H1 (cell line): ENCODE measurements around the gene MCCD1. TPM values are rescaled to one million over a fixed set of nuclear protein-coding genes. Genes with fewer than 3 reads are reported as not detected.
"Not testable (repeated sequence)": the region's sequence is repeated elsewhere in the genome, so short reads cannot be mapped to it uniquely, and the experiment has no call there.

Experiments used
- CTCF ChIA-PET: fragments of 300-600 bp; sonication (Branson Sonifier 250); formaldehyde crosslinking; loops from one replicate; lab custom pipeline; 2021; ENCODE audit not compliant: partially characterized antibody; lab: Charles Lee
- POLR2A ChIA-PET: fragments of 300-600 bp; sonication (Branson Sonifier 250); formaldehyde crosslinking; loops from one replicate; lab custom pipeline; 2021; ENCODE audit warnings: inconsistent platforms; ENCODE audit not compliant: partially characterized antibody; lab: Charles Lee
- DNase-seq, 2 experiments: peaks; one replicate each; pipeline versions ENCODE4 v3.0.0 to v3.0.0-alpha.2; 2010 to 2022; ENCODE audit warnings: low spot score in 2 of 2, low read depth in 1 of 2, mixed read lengths in 1 of 2
- FAIRE-seq: peaks from 2 replicates; lab custom pipeline; 2011; peaks lifted over from hg19 to GRCh38; lab: Jason Lieb, UNC
- H2AFZ ChIP-seq: 2 replicates; pipeline ENCODE4 v1.8.1; 2012; ENCODE audit warnings: low read length, inconsistent platforms
- H2AK5ac ChIP-seq: 2 replicates; pipeline ENCODE4 v1.6.1; 2013; ENCODE audit warnings: low read depth, low read length
- H2BK120ac ChIP-seq: replicated peaks from 2 replicates; pipeline ENCODE3; 2013; ENCODE audit warnings: low read depth, low read length, inconsistent platforms
- H2BK12ac ChIP-seq: 2 replicates; pipeline ENCODE4 v1.6.1; 2013; ENCODE audit warnings: low read depth, low read length
- H2BK15ac ChIP-seq: 2 replicates; pipeline ENCODE4 v1.6.1; 2013; ENCODE audit warnings: low read length
- H2BK20ac ChIP-seq: 2 replicates; pipeline ENCODE4 v1.6.1; 2013; ENCODE audit warnings: low read length
- H2BK5ac ChIP-seq: 2 replicates; pipeline ENCODE4 v1.6.1; 2013; ENCODE audit warnings: low read depth, low read length
- H3K14ac ChIP-seq: 2 replicates; pipeline ENCODE4 v1.6.1; 2013; ENCODE audit warnings: inconsistent platforms; ENCODE audit not compliant: insufficient read length
- H3K18ac ChIP-seq: 2 replicates; pipeline ENCODE4 v1.6.1; 2013; ENCODE audit warnings: low read length; ENCODE audit errors: extremely low read depth
- H3K23ac ChIP-seq: 2 replicates; pipeline ENCODE4 v1.6.1; 2013; ENCODE audit warnings: inconsistent platforms; ENCODE audit not compliant: insufficient read length
- H3K23me2 ChIP-seq: 2 replicates; pipeline ENCODE4 v1.6.1; 2013; ENCODE audit warnings: low read depth, low read length
- H3K27ac ChIP-seq: 2 replicates; pipeline ENCODE4 v1.6.1; 2011; ENCODE audit warnings: low read depth, low read length, inconsistent platforms
- H3K27me3 ChIP-seq, 4 experiments: replicated peaks in 1 of 4; 1 replicate in 1 of 4; 2 replicates in 3 of 4; pipeline versions ENCODE4 v1.6.1 to v1.8.1; 2011 to 2013; ENCODE audit warnings: low read length in 3 of 4, mild to moderate bottlenecking in 3 of 4, inconsistent platforms in 2 of 4, mixed read lengths in 2 of 4, moderate library complexity in 1 of 4; ENCODE audit not compliant: control insufficient read depth in 3 of 4, insufficient read depth in 3 of 4; ENCODE audit errors: extremely low read depth in 1 of 4
- H3K36me3 ChIP-seq, 4 experiments: 2 replicates each; pipeline versions ENCODE4 v1.6.1 to v1.8.1; 2011 to 2013; ENCODE audit warnings: mild to moderate bottlenecking in 4 of 4, low read length in 3 of 4, moderate library complexity in 2 of 4, control low read depth in 1 of 4, inconsistent platforms in 1 of 4; ENCODE audit not compliant: insufficient read depth in 4 of 4, control insufficient read depth in 2 of 4
- H3K4ac ChIP-seq: replicated peaks from 2 replicates; pipeline ENCODE3; 2013; ENCODE audit warnings: low read length, low read depth, mixed read lengths, inconsistent platforms; ENCODE audit not compliant: insufficient read length
- H3K4me1 ChIP-seq, 4 experiments: replicated peaks in 1 of 4; 1 replicate in 1 of 4; 2 replicates in 3 of 4; pipeline versions ENCODE4 v1.6.1 to v1.8.1; 2011 to 2013; ENCODE audit warnings: low read length in 3 of 4, inconsistent platforms in 2 of 4, mixed read lengths in 1 of 4; ENCODE audit not compliant: insufficient read depth in 4 of 4, control insufficient read depth in 3 of 4
- H3K4me2 ChIP-seq, 2 experiments: 2 replicates each; pipeline versions ENCODE4 v1.6.1 to v1.8.1; 2011 to 2013; ENCODE audit warnings: low read depth in 2 of 2, low read length in 2 of 2, control low read depth in 1 of 2, inconsistent platforms in 1 of 2, mild to moderate bottlenecking in 1 of 2; ENCODE audit not compliant: insufficient read depth in 1 of 2
- H3K4me3 ChIP-seq, 4 experiments: fragments of 200-600, 300-600 bp in 1 of 4; sonication (generic), shearing (Covaris generic), sonication (Bioruptor Twin) in 1 of 4; 2 replicates each; pipeline versions ENCODE4 v1.5.1 to v1.8.1; 2011 to 2016; ENCODE audit warnings: low read length in 4 of 4, low read depth in 3 of 4, control low read depth in 2 of 4, inconsistent platforms in 2 of 4, mild to moderate bottlenecking in 2 of 4, mixed read lengths in 1 of 4, moderate library complexity in 1 of 4; ENCODE audit not compliant: insufficient read depth in 2 of 4; ENCODE audit errors: extremely low read depth in 1 of 4
- H3K56ac ChIP-seq: replicated peaks from 2 replicates; pipeline ENCODE3; 2013; ENCODE audit warnings: low read depth, mild to moderate bottlenecking, mixed read lengths, low read length, inconsistent platforms; ENCODE audit not compliant: insufficient read length
- H3K79me1 ChIP-seq: 2 replicates; pipeline ENCODE4 v1.6.1; 2013; ENCODE audit warnings: low read depth, low read length, control low read depth
- H3K79me2 ChIP-seq, 2 experiments: 2 replicates each; pipeline versions ENCODE4 v1.6.1 to v1.8.1; 2012 to 2013; ENCODE audit warnings: low read length in 2 of 2, mild to moderate bottlenecking in 2 of 2, inconsistent platforms in 1 of 2; ENCODE audit not compliant: insufficient read depth in 2 of 2, control insufficient read depth in 1 of 2
- H3K9ac ChIP-seq, 4 experiments: replicated peaks in 1 of 4; 1 replicate in 1 of 4; 2 replicates in 3 of 4; pipeline versions ENCODE4 v1.6.1 to v1.8.1; 2011 to 2013; ENCODE audit warnings: low read depth in 3 of 4, low read length in 3 of 4, control low read depth in 2 of 4, mild to moderate bottlenecking in 2 of 4, moderate library complexity in 2 of 4, inconsistent platforms in 1 of 4; ENCODE audit errors: extremely low read depth in 1 of 4
- H3K9me3 ChIP-seq, 2 experiments: 2 replicates each; pipeline versions ENCODE4 v1.6.1 to v1.8.1; 2012 to 2013; ENCODE audit warnings: mild to moderate bottlenecking in 2 of 2, moderate library complexity in 2 of 2, control low read depth in 1 of 2, inconsistent platforms in 1 of 2, low read depth in 1 of 2, low read length in 1 of 2, mixed read lengths in 1 of 2; ENCODE audit not compliant: insufficient read depth in 2 of 2
- H4K20me1 ChIP-seq, 2 experiments: replicated peaks in 1 of 2; 2 replicates each; pipeline versions ENCODE3 to v1.8.1; 2011 to 2013; ENCODE audit warnings: inconsistent platforms in 2 of 2, low read length in 2 of 2, mild to moderate bottlenecking in 1 of 2; ENCODE audit not compliant: insufficient read depth in 2 of 2, control insufficient read depth in 1 of 2
- H4K5ac ChIP-seq: 2 replicates; pipeline ENCODE4 v1.6.1; 2013; ENCODE audit warnings: low read length, low read depth, mixed read lengths, inconsistent platforms; ENCODE audit not compliant: insufficient read length
- H4K8ac ChIP-seq: 2 replicates; pipeline ENCODE4 v1.8.0; 2013; ENCODE audit warnings: mild to moderate bottlenecking, moderate library complexity, low read length, inconsistent platforms; ENCODE audit not compliant: insufficient read depth; ENCODE audit errors: extremely low read depth
- H4K91ac ChIP-seq: replicated peaks from 2 replicates; pipeline ENCODE3; 2013; ENCODE audit warnings: low read length, mixed read lengths, inconsistent platforms; ENCODE audit not compliant: insufficient read length
- EGR1 ChIP-seq: IDR thresholded peaks from 2 replicates; pipeline ENCODE4 v1.6.1; 2011; ENCODE audit warnings: low read depth, low read length, borderline replicate concordance
- TCF12 ChIP-seq: IDR thresholded peaks from 2 replicates; pipeline ENCODE4 v1.6.1; 2011; ENCODE audit warnings: low read depth, mild to moderate bottlenecking, low read length
- WGBS, 2 experiments: shearing (Covaris generic) in 1 of 2; methylation state at CpG; one replicate each; pipeline versions ENCODE4 v1.1.6 to v1.1.7; 2013 to 2015; ENCODE audit warnings: low lambda C conversion rate in 2 of 2, mixed read lengths in 2 of 2, inconsistent platforms in 1 of 2, low coverage in 1 of 2, missing lambda C conversion rate in 1 of 2; ENCODE audit not compliant: insufficient replicate concordance in 2 of 2, insufficient coverage in 1 of 2, insufficient read length in 1 of 2; ENCODE audit errors: extremely low coverage in 1 of 2, missing lambda C conversion rate in 1 of 2; 5-methylcytosine and 5-hydroxymethylcytosine counted together
- polyA plus RNA-seq, 7 experiments: library from polyadenylated mRNA; depleted of rRNA in 3 of 7; stranded (reverse) in 5 of 7; unstranded in 2 of 7; fragments of >200 nt in 5 of 7; fragments of 200-250 nt in 2 of 7; gene quantifications; 1 replicate in 5 of 7; 2 replicates in 1 of 7; 4 replicates in 1 of 7; pipeline versions ENCODE4 v1.2.1 to v1.2.3, GENCODE V29; 2011 to 2013; ENCODE audit warnings: missing spikeins in 2 of 7, mixed read lengths in 2 of 7
- total RNA-seq: library from RNA; stranded (reverse); fragmentation: NEBNext Ultra II Directional; extraction: Animal tissue kit (Norgen Biotek cat#: 25700); gene quantifications from 2 replicates; pipeline ENCODE4 v1.2.1, GENCODE V29; 2021

Gene MCCD1
- total and polyA plus RNA-seq, 2 of the 8 experiments (the other 6 are each of a cell fraction or from before 2014, with no cell fraction given) = not detected

GRCh38 chr6:31495580-31495979 is 33.2 kb upstream of the MCCD1 start (continued):
- no peak for TF ChIP-seq EGR1
- TF ChIP-seq TCF12 = no peak

GRCh38 chr6:31496826-31497225 is 31.9 kb upstream of the MCCD1 start:
- not testable (repeated sequence) for H3K9ac ChIP-seq, H3K4ac ChIP-seq, H3K14ac ChIP-seq, H2AFZ ChIP-seq, H4K5ac ChIP-seq, H2BK20ac ChIP-seq, H3K27ac ChIP-seq, H3K23me2 ChIP-seq, H3K23ac ChIP-seq, H3K79me1 ChIP-seq, H4K8ac ChIP-seq, H3K56ac ChIP-seq, DNase-seq, H4K20me1 ChIP-seq, H3K36me3 ChIP-seq, H4K91ac ChIP-seq, FAIRE-seq, H3K9me3 ChIP-seq, H3K18ac ChIP-seq, H2AK5ac ChIP-seq, H2BK120ac ChIP-seq, H2BK5ac ChIP-seq, H2BK15ac ChIP-seq
- peaks cover 0 to 15% (median 9%) of the 10 kb centered on the region in 4 experiments; a peak in 6 of 7 replicates for H3K27me3 ChIP-seq
- peaks cover 0 to 17% of the 10 kb centered on the region in 2 experiments; a peak in 2 of 4 replicates for H3K79me2 ChIP-seq
- 0 out of 2 replicates have a peak overlapping the region, but pooled peaks have one; percentile 39 for H2BK12ac ChIP-seq
- H3K4me2 ChIP-seq = peak overlapping the region; percentile 78 to 83
- CTCF ChIA-PET = interaction anchor here (0.6 to 1.3 kb wide), 6 partner anchors 34 to 240 kb away, joined by 3 to 8 read pairs (median 3); partner anchors contain the start of gene AIF1
- peaks cover 6 to 17% (median 9%) of the 10 kb centered on the region in 4 experiments for H3K4me1 ChIP-seq
- H3K4me3 ChIP-seq = peak overlapping the region in 1 of 4 experiments; percentile 75; a peak in 1 of 8 replicates
- POLR2A ChIA-PET = interaction anchor here (0.9 to 8.2 kb wide), 10 partner anchors 13 to 156 kb away, joined by 3 to 136 read pairs (median 4); partner anchors contain the start of genes ATP6V1G2, BAG6, DDX39B and MCCD1
- 74% methylated on average over 4 of the region's 4 CpGs; no CpG with 5 or more reads in 1 of the 2 experiments for WGBS, 2 experiments
